Gastroesophageal sphincter (tissue), 3 donors: ENCODE results near the gene RRN3.
"Not testable (repeated sequence)": the region's sequence is repeated elsewhere in the genome, so short reads cannot be mapped to it uniquely, and the experiment has no call there.

ENCODE experiments used
- CTCF ChIP-seq, 4 experiments: fragments of 200-600 bp in 2 of 4; fragments of 450-650 bp in 2 of 4; sonication (generic) in 1 of 4; IDR thresholded peaks; one replicate each; pipeline ENCODE4 v1.5.1; 2017 to 2019; ENCODE audit warnings: antibody characterized with exemption in 4 of 4, mild to moderate bottlenecking in 2 of 4, moderate library complexity in 2 of 4
- EP300 ChIP-seq: sonication (generic); formaldehyde crosslinking; IDR thresholded peaks from one replicate; pipeline ENCODE4 v1.6.1; 2017; ENCODE audit warnings: antibody characterized with exemption, mild to moderate bottlenecking
- POLR2A ChIP-seq, 2 donors: fragments of 450-650 bp; IDR thresholded peaks; one replicate each; pipeline ENCODE4 v1.6.1; 2017; ENCODE audit warnings: antibody characterized with exemption in 2 of 2, mild to moderate bottlenecking in 2 of 2, moderate library complexity in 1 of 2
- POLR2AphosphoS5 ChIP-seq: sonication (generic); formaldehyde crosslinking; IDR thresholded peaks from one replicate; pipeline ENCODE4 v1.6.1; 2017; ENCODE audit warnings: antibody characterized with exemption

- not testable (repeated sequence) for TF ChIP-seq CTCF (IDR thresholded peaks at IDR 0.05); EP300; POLR2A (IDR thresholded peaks at IDR 0.05); POLR2AphosphoS5
These were observed 66.3 kb downstream of the RRN3 start for GRCh38 chr16:15027503-15028344.
